NOMO-1 treated with dmso at 0.1 percent for 144 hours (cell line): ENCODE data around the gene TFDP3.

Experiments
- DNase-seq: peaks from one replicate; lab custom pipeline; 2025; ENCODE audit not compliant: unreplicated experiment; lab: John Stamatoyannopoulos, UW

Gene TFDP3

GRCh38 chrX:133188631-133189030 is 29.5 kb downstream of the TFDP3 start:
- no peak for DNase-seq

GRCh38 chrX:133185938-133186337 is 32.2 kb downstream of the TFDP3 start:
- no peak for DNase-seq

- no peak for DNase-seq
Observed at GRCh38 chrX:133185119-133185518, 33.0 kb downstream of the TFDP3 start.

GRCh38 chrX:133183806-133184205 is 34.3 kb downstream of the TFDP3 start:
- DNase-seq: no peak

GRCh38 chrX:133179500-133179899 is 38.7 kb downstream of the TFDP3 start:
- DNase-seq: no peak

GRCh38 chrX:133177202-133177601 is 41.0 kb downstream of the TFDP3 start:
- no peak for DNase-seq

GRCh38 chrX:133175605-133176004 is 42.5 kb downstream of the TFDP3 start:
- DNase-seq: no peak

GRCh38 chrX:133175162-133175561 is 43.0 kb downstream of the TFDP3 start:
- DNase-seq: no peak

- peak; percentile 2 for DNase-seq
Observed at GRCh38 chrX:133171962-133172708, 46.0 kb downstream of the TFDP3 start.
